HG03460 (cell line): ENCODE data around the gene ACAP3.
"Not testable (repeated sequence)": the region's sequence is repeated elsewhere in the genome, so short reads cannot be mapped to it uniquely, and the experiment has no call there.

Source experiments
- ATAC-seq: cut with Tn5 transposase; IDR thresholded peaks from one replicate; pipeline ENCODE4 v1.9.1; 2021; ENCODE audit not compliant: unreplicated experiment

Gene ACAP3

GRCh38 chr1:1330366-1331067 is 22.8 kb upstream of the ACAP3 start:
- ATAC-seq, result no peak

GRCh38 chr1:1329304-1330210 is 21.8 kb upstream of the ACAP3 start:
- ATAC-seq, result no peak

- ATAC-seq, result no peak
These were observed 20.5 kb upstream of the ACAP3 start for GRCh38 chr1:1328254-1328653.

- ATAC-seq, result no peak
These were observed 19.6 kb upstream of the ACAP3 start for GRCh38 chr1:1327291-1327690.

GRCh38 chr1:1326075-1326605 is 18.4 kb upstream of the ACAP3 start:
- no peak for ATAC-seq

GRCh38 chr1:1325288-1326074 is 17.8 kb upstream of the ACAP3 start:
- ATAC-seq, result no peak

- ATAC-seq, result peak; percentile 70
These were observed 17.0 kb upstream of the ACAP3 start, which contains the start of the genes CPTP and INTS11 for GRCh38 chr1:1324524-1325287. TSS of gene CPTP (plus strand) at chr1:1324802. CDS start at chr1:1326911, 2,109 bp downstream. TSS of gene INTS11 (minus strand) at chr1:1324660. CDS start at chr1:1324608, 52 bp downstream.

GRCh38 chr1:1324084-1324523 is 16.4 kb upstream of the ACAP3 start:
- ATAC-seq, result peak; percentile 6

- ATAC-seq, result no peak
These were observed 15.2 kb upstream of the ACAP3 start for GRCh38 chr1:1322952-1323351.

- no peak for ATAC-seq
These were observed 14.7 kb upstream of the ACAP3 start for GRCh38 chr1:1322418-1322817.

- ATAC-seq, result no peak
These were observed 13.7 kb upstream of the ACAP3 start for GRCh38 chr1:1321477-1321876.

- no peak for ATAC-seq
These were observed 13.1 kb upstream of the ACAP3 start for GRCh38 chr1:1320666-1321448.

GRCh38 chr1:1319646-1319941 is 11.9 kb upstream of the ACAP3 start:
- no peak for ATAC-seq

- ATAC-seq, result no peak
These were observed 11.3 kb upstream of the ACAP3 start for GRCh38 chr1:1318777-1319645.

GRCh38 chr1:1318131-1318652 is 10.5 kb upstream of the ACAP3 start:
- no peak for ATAC-seq

- no peak for ATAC-seq
These were observed 9.7 kb upstream of the ACAP3 start for GRCh38 chr1:1317420-1317819.

GRCh38 chr1:1316199-1316598 is 8.5 kb upstream of the ACAP3 start:
- not testable (repeated sequence) for ATAC-seq

- ATAC-seq, result no peak
These were observed 7.8 kb upstream of the ACAP3 start for GRCh38 chr1:1315435-1315954.
